Measurements from ENCODE around the gene TANGO2. TPM values are rescaled to one million over a fixed set of nuclear protein-coding genes. Genes with fewer than 3 reads are reported as not detected.

TANGO2 gene
- total RNA-seq, 1 experiment from 2014 or later: 17.0 TPM

- H3K27me3 ChIP-seq (ENCODE audit: insufficient read depth, low read length): no peaks in the 10 kb centered on the region
- H3K4me2 ChIP-seq (ENCODE audit: low read length): no peak overlapping the region
- TF ChIP-seq, protein P1, sequence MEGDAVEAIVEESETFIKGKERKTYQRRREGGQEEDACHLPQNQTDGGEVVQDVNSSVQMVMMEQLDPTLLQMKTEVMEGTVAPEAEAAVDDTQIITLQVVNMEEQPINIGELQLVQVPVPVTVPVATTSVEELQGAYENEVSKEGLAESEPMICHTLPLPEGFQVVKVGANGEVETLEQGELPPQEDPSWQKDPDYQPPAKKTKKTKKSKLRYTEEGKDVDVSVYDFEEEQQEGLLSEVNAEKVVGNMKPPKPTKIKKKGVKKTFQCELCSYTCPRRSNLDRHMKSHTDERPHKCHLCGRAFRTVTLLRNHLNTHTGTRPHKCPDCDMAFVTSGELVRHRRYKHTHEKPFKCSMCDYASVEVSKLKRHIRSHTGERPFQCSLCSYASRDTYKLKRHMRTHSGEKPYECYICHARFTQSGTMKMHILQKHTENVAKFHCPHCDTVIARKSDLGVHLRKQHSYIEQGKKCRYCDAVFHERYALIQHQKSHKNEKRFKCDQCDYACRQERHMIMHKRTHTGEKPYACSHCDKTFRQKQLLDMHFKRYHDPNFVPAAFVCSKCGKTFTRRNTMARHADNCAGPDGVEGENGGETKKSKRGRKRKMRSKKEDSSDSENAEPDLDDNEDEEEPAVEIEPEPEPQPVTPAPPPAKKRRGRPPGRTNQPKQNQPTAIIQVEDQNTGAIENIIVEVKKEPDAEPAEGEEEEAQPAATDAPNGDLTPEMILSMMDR (IDR thresholded peaks at IDR 0.05 in 2 of 3, conservative IDR thresholded peaks at IDR 0.05 in 1 of 3; ENCODE audit: borderline replicate concordance in 1 of 3, insufficient read depth in 1 of 3, low read depth in 2 of 3, low read length in 2 of 3): 0 out of 6 replicates have a peak, but pooled peaks of 1 of the 3 experiments have one; percentile 10
- TF ChIP-seq CEBPB (IDR thresholded peaks at IDR 0.05; ENCODE audit: low read depth): no peak
- no peaks in the 10 kb centered on the region for H3K9me3 ChIP-seq (ENCODE audit: control insufficient read depth in 1 of 2, insufficient read depth in 1 of 2, low read depth in 1 of 2, low read length in 2 of 2)
- no peak overlapping the region for H3K9ac ChIP-seq (ENCODE audit: low read length)
- ChIA-PET CTCF (interaction anchor here (0.8 kb wide), 1 partner anchor 14 kb away, joined by 3 read pairs; no protein-coding TSS in a partner anchor), POLR2A (interaction anchor here (0.8 kb wide), 1 partner anchor 79 kb away, joined by 4 read pairs; no protein-coding TSS in a partner anchor), RAD21 (ENCODE audit: low non-redundant PET in 1 of 2, low total read pairs in 2 of 2, uncharacterized antibody in 2 of 2, unreplicated experiment in 2 of 2) (no interaction called here)
- ATAC-seq: peak; percentile 48
- H2AFZ ChIP-seq (ENCODE audit: low read depth, low read length, poor library complexity, severe bottlenecking): no peak overlapping the region
- no peak overlapping the region for H3K4me3 ChIP-seq (replicated peaks in 1 of 2; ENCODE audit: low read depth in 1 of 2, low read length in 2 of 2)
- H3K4me1 ChIP-seq (ENCODE audit: control insufficient read depth in 1 of 2, insufficient read depth in 2 of 2, low read length in 2 of 2): peaks cover 4 to 26% of the 10 kb centered on the region in 2 experiments
- no peak overlapping the region; the same call in 1 of the 2 replicates for H3K27ac ChIP-seq (ENCODE audit: low read depth, low read length)
- DNase-seq (ENCODE audit: low read depth, low spot score): no peak
- H4K20me1 ChIP-seq (ENCODE audit: insufficient read depth): no peaks in the 10 kb centered on the region
- H3K36me3 ChIP-seq (ENCODE audit: control insufficient read depth in 1 of 2, insufficient read depth in 2 of 2, low read length in 2 of 2): no peaks in the 10 kb centered on the region
- H3K9me2 ChIP-seq (ENCODE audit: insufficient read depth): no peaks in the 10 kb centered on the region
- intact Hi-C loops (cut with micrococcal nuclease): no loop called here
- H3K79me2 ChIP-seq (ENCODE audit: insufficient read depth, low read length): no peaks in the 10 kb centered on the region
- no TSS peak for BruUV-seq (replicated peaks)
These were observed 42.6 kb downstream of the TANGO2 start for GRCh38 chr22:20063271-20064139.

DNA sequence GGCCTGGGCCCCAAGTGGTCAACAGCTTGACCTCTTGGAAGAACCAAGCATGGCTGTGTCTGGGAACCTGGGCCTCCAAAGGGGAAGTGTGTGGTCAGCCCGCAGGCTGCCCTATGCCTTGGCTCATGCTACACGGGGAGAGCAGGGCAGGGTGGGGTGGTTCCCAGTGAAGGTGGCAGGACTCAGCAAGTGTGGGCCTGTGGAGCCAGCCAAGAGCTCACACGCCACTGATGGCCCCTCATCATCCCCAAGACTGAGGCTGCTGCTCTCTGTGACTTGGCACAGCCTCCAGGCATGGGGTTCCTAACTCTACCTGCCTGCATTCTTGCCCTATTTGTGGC is 43.2 kb downstream of the TANGO2 start:
- intact Hi-C loops (cut with micrococcal nuclease): no loop called here
- BruUV-seq (replicated peaks): no TSS peak
- Histone ChIP-seq H3K9ac (ENCODE audit: low read length) (no peak overlapping the region), H3K27me3 (ENCODE audit: insufficient read depth, low read length) (no peaks in the 10 kb centered on the region), H3K9me2 (ENCODE audit: insufficient read depth) (no peaks in the 10 kb centered on the region), H3K4me1 (ENCODE audit: control insufficient read depth in 1 of 2, insufficient read depth in 2 of 2, low read length in 2 of 2) (peaks cover 4 to 26% of the 10 kb centered on the region in 2 experiments), H3K36me3 (ENCODE audit: control insufficient read depth in 1 of 2, insufficient read depth in 2 of 2, low read length in 2 of 2) (no peaks in the 10 kb centered on the region), H4K20me1 (ENCODE audit: insufficient read depth) (no peaks in the 10 kb centered on the region), H3K4me2 (ENCODE audit: low read length) (no peak overlapping the region), H3K4me3 (replicated peaks in 1 of 2; ENCODE audit: low read depth in 1 of 2, low read length in 2 of 2) (no peak overlapping the region), H3K79me2 (ENCODE audit: insufficient read depth, low read length) (no peaks in the 10 kb centered on the region), H2AFZ (ENCODE audit: low read depth, low read length, poor library complexity, severe bottlenecking) (no peak overlapping the region), H3K27ac (ENCODE audit: low read depth, low read length) (no peak overlapping the region), H3K9me3 (ENCODE audit: control insufficient read depth in 1 of 2, insufficient read depth in 1 of 2, low read depth in 1 of 2, low read length in 2 of 2) (no peaks in the 10 kb centered on the region)
- no peak for DNase-seq (ENCODE audit: low read depth, low spot score)
- ChIA-PET POLR2A (no interaction called here), RAD21 (ENCODE audit: low non-redundant PET in 1 of 2, low total read pairs in 2 of 2, uncharacterized antibody in 2 of 2, unreplicated experiment in 2 of 2) (no interaction called here), CTCF (no interaction called here)
- ATAC-seq: no peak
- TF ChIP-seq EZH2 (IDR thresholded peaks at IDR 0.05) (no peak), EZH2phosphoT487 (IDR thresholded peaks at IDR 0.05; ENCODE audit: borderline replicate concordance) (no peak), REST (IDR thresholded peaks at IDR 0.05; ENCODE audit: low read depth) (no peak), FOSL1 (IDR thresholded peaks at IDR 0.05; ENCODE audit: low read depth) (no peak), YY1 (IDR thresholded peaks at IDR 0.05; ENCODE audit: extremely low read depth, insufficient replicate concordance, low read depth, low read length) (no peak), POLR2A (IDR thresholded peaks at IDR 0.05; ENCODE audit: borderline replicate concordance, extremely low read depth, insufficient read depth, insufficient read length) (no peak), EGR1 (IDR thresholded peaks at IDR 0.05; ENCODE audit: low read depth) (no peak), ZNF274 (IDR thresholded peaks at IDR 0.05; ENCODE audit: low read depth, low read length) (no peak), SRF (IDR thresholded peaks at IDR 0.05; ENCODE audit: low read depth) (no peak)

Measured in HCT116 (cell line).